NCI-H2107 (cell line): ENCODE measurements around the gene RAB3C.

Experiments used
- DNase-seq: peaks from one replicate; lab custom pipeline; 2025; lab: John Stamatoyannopoulos, UW

The RAB3C gene

DNA sequence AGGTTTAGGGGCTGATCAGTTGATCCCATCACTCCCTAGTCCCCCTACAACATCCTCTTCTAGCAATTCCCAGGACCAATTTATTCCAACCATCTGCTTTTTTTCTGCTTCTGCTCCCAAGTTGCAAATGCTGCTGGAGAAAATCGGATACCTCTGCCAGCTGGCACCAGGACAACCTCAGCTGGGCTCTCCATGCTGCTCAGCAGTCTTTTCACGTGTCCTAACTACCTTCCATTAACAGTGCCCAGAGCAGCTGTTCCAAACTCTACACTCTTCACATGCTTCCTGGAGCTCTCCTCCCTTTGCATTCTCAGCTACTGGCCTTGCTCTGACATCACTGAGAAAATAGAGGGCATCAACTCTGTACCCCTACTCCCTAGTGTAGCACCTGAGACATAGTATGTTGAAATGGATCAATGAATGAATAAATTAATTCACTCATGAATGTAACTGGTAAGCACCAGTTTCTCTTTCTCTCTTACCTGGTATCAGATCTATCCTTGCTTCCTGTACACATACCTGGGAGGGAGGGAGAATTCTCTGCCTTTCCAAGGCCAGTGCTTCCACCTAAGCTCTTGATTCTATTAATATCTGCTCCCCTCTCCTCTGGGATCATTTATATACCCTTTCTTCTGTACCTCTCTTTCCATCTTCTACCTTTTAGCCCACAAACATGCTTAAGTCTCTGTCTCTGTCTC lies 191.0 kb downstream of the RAB3C start:
- no peak for DNase-seq

DNA sequence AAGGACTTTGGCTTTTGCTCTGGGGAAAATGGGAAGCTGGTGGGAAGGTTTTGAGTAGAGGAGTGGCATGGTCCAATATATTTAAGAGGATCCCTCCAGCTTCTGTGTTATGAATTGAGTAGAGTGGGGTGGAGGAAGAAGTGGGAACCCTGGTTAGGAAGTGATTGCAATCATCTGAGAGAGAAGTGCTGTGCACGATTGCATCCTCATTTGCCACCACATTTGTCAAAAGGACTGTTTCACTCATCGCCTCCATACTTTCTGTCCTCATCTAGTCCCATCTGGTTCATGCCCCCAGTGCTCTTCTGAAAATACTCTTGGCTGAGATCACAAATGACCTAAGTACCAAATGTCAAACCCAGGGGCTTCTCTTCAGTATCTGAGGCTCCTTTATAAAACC lies 192.1 kb downstream of the RAB3C start:
- DNase-seq: no peak

DNA sequence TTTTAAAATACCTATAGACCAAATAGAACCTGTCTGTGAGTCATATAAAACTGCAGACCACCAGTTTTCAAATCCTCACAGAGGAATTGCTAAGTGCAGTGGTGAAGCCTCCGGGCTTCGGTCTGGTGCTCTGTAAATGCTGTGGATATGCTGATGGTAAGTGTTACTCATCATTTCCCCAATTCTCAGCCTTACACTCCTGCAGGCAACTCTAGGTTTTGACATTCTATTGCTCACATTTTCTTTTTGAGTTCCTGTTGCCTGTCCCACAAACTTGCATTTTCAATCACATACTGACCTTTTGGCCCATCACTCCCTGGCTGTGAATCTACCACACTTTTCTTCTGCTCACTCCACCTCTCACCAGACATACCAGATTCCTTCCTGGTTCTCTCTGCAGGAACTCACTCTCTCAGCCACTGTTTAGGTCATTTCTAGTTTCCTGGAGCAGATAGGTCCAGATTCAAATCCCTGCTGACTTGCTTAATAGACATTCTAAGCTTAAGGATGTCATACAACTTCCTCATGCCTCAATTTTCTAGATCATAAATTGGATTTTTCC lies 192.9 kb downstream of the RAB3C start:
- no peak for DNase-seq

DNA sequence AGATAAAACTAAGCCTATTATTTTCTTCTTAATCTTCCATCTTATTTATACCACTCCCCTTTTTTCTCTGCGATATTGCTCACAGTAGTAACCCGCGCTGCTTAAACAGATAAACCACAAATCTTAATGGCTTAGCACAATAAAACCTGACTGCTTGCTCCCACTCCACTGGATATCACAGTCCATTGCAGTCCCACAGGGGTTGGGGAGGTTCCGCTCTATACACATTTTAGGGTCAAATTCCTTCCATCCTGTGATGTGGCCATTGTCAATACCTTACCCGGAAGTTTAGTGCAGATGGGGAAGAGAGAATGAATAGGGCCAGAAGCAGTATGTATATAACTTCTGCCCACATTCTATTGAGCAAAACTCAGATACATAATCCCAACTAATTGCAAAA lies 193.7 kb downstream of the RAB3C start:
- no peak for DNase-seq

DNA sequence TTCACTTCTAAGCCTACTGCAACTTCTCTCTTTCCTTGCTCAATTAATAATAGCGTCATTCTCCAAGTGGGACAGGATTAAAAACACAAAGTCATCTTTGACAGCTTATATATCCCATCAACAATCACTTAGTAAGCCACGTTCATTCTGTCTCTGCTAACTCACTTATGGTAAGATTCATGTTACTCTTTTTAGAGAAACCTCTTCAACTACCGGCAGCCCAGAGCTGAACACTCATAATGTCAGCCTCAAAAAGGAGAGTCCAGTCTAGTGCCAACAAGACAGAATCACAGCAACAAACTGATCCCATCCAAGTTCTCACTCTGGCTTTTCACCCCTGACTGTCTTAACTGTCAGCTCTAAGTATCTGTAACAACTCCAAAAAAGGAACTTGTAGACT lies 196.0 kb downstream of the RAB3C start:
- DNase-seq: no peak

DNA sequence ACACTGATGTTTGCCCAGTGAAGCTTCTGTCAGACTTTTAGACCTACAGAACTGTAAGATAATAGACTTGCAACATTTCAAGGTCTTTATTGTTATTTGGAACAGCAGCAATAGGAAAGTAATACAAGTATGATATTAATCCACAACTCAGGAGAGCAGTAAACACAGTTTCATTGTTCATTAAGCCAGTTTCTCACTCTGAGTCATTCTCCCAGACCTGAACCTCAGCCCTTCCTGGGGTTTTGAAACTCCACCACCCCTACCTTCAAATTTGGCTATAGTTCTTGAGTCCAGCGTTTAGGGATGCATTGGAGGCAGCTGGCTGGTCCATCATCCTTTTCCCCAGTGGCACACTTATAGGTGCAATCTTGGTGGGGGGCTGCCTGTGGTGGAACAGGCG lies 203.2 kb downstream of the RAB3C start:
- DNase-seq: no peak

DNA sequence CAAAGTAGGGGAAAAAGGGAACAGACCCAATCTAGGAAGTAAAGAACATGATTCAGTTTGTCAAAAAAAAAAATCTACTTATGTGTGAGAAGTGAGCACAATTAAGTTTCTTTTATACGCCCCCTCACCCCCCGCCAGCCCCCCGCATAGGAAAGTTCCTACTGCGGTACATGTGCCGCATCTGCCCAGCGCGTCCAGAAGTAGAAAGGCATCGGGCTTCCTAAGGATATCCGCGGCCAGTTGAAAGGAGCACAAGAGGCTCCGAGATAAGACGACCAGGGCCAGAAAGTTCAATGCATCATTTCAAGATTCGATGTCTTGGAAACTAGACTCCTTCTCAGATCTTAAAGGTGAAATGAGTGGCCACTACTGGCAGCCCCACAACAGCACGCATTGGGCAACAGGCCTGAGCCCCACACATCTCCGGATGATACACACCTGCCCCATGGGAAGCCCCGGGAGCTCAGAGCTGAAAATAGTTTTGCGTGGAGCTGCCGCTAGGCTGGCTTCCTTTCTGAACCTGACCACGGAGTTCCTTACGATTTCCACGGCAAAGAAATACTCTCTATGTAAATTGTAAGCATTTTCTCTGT lies 203.9 kb downstream of the RAB3C start:
- DNase-seq: no peak

DNA sequence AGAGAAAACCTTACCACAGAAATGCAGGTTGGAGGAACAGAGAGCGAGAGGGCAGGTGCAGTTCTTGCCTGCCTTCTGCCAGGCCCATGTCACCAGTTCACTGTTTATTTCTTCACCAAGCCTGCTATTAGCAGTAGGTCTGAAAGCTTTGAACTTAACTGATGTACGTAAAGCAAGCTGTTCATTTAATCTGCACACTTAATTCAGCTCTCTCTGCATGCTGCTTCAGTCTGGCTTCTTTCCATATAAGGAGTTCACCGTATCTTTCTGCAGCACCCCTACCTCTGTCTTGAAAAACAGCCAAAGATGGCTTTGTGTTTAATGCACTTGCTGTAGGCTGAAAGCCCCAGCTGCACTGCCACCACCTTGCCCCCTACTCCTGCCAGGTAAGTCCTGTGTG lies 205.1 kb downstream of the RAB3C start:
- no peak for DNase-seq

DNA sequence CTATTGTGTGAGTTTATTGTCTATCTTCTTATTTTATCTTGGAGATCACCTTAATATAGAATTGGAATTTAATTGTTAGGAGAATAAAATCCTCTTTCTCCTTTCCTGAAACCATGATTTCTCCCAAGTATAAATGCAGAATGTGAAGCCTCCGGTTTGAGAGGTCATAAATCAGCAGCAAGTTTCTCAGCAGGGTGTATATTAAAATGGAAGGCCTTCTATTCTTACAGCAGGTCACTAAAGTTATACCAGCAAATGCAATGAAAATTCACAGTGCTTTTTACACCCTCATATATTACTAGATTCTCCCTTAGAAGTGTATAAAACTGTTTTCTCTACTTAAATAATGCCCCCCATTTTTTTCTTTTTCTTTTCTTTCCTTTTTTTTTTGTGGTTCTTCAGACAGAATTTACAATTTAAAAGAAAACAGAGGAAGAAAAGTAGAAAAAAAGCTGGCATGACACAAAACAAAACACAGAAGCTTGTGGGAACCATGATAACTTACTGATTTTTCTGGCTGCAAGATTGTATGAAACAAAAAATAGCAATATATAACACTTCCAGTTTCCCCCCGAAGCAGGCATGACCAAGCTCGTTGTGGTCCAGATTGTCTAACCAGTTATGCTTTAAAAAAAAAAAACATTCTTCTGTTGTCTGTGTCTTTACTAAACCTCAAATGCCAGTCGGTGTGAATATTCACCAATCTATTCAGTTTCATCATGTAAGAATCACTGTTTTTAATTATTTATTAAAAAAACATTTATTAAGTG lies 211.2 kb downstream of the RAB3C start:
- no peak for DNase-seq

DNA sequence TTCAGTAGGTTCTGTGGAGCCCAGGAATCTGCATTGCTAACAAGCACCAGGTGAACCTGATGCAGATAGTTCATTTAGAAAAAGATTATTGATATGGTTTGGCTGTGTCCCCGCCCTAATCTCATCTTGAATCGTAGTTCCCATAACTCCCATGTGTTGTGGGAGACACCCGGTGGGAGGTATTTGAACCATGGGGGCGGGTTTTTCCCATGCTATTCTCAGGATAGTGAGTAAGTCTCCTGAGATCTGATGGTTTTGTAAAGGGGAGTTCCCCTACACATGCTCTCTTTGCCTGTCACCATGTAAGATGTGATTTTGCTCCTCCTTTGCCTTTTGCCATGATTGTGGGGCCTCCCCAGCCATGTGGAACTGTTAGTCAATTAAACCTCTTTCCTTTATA lies 212.0 kb downstream of the RAB3C start:
- no peak for DNase-seq

DNA sequence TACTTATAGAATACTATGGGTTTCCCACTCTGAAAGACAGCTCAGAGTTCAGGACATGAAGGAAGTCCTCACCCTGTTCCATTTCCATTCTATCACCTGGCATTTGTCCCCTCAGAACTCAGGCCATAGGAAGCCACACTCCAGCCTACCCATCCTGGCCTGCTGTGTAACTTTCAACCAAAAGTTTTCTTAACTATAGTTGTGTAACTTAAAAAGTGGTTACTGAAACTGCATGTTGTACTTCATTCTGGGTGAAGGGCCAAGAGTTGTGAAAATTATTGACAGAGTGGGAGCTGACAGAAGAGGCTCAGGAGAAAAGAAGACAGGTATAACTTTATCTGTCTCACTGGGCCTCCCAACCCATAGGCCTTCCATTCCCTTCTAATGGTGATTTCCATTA lies 212.5 kb downstream of the RAB3C start:
- no peak for DNase-seq

DNA sequence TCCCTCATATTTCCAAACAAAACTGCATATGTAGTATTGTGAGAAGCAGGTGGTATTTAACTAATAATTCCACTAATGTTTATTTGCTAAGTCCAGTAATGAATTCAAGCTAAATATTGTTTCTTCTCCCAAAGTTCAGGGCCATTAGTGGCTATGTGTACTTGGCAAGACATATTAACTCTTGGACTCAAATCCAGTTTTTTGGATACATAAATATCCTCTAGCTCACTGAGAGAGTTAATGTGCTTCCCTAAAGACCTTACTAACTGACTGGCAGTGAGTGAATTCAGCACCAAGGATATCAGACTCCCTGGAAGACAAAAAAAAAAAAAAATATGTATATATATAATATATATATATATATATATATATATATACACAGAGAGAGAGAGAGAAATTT lies 214.1 kb downstream of the RAB3C start:
- DNase-seq: no peak

DNA sequence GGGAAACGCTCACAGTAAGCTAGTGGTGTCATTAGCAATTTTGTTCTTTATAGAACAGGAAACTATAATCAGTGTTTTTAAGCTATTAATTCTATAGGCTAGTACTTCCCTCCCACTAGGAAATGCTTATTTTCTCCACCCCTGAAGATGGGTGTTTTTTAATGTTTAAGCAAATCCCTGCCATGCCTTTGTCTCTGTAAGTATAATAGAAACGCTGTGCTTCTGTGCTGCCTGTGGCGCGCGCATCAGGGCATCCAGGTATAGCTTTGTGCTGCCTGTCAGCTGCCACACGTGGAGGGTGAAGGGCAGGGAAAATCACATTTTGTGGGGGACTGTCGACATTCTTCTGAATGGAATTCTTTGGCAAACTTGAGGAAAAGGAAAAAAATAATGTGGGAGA lies 217.5 kb downstream of the RAB3C start:
- DNase-seq: no peak

DNA sequence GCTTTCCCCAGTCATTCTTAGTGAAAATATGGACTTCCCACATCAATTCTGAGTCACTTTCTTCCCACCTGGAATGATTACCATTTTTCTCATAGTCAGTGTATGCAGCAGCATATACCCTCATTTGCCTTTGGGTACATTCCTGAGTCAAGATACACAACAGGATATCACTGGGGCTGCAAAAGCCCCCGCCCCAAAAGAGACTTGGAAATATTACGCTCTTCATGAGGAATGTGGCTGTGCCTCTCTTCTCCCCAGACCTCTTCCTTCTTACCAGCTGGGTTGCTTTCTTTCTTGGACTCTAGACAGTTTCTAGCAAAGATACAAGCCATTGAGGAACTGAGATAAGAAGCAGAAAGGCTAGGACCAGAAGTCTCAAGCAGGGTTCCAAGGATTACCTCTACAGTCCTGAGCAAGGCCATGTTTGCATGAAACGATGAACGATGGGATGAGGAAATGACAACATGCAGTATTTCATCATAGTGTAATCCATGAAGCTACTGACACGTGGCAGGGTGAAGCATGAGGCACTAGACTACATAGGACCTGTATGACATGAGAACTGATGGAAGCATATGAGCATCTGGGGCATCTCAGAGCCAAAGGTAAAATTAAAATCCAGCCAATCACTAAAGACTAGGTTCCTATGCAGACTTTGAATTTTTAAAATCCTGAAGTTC lies 218.1 kb downstream of the RAB3C start:
- DNase-seq: no peak

DNA sequence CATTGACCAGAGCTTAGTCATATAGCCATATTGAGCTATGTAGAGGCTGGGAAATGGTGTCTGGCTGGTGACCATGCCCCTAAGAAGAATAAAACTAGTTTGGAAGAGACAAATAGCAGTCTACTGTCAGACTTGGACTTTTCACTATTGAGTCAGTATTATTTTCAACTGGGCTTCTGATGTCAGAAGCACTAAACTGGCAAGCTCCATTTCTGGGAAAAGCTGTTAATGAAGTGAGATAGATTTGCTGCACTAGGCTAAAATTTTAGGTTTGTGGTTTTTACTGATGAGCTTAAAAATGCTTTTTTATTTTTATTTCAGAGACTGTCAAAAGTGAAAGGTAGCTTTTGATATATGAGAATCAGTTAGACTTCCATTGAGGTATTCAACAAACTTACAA lies 220.2 kb downstream of the RAB3C start:
- DNase-seq: no peak

DNA sequence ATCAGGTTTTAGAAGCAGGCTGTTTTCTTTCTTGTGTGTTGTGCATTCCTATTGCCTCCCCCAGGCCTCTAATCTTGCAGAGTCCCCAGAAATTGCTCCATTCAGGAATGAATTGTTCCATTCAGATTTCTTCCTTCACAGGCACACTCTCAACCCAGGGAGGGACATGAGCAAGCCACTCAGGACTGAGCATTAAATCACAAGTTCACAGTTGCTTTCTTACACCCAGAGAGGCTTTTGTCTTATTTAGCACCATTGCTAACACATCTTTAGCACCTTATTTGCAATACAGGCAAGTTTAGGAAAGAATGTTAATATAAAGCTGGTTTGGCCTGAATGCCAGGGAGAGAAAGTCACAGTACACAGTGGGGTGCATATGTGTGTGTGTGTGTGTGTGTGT lies 221.4 kb downstream of the RAB3C start:
- DNase-seq: no peak

DNA sequence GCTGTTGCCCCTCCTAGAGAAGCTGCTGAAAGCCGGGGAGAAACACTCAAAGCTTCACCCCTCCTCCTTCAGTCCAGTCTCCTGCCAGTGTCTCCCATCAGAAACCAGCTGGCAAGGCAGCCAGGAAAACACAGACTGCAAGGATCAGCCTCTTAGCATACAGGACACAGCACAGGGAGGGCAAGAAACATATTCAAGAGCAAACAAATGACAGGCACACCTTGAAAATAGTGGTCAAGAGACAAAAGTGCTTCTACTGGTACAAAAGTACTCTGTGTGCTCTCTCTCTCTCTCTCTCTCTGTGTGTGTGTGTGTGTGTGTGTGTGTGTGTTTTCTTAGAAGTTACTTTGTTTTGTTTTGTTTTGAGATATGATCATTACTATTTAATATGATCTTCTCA lies 227.2 kb downstream of the RAB3C start:
- no peak for DNase-seq

DNA sequence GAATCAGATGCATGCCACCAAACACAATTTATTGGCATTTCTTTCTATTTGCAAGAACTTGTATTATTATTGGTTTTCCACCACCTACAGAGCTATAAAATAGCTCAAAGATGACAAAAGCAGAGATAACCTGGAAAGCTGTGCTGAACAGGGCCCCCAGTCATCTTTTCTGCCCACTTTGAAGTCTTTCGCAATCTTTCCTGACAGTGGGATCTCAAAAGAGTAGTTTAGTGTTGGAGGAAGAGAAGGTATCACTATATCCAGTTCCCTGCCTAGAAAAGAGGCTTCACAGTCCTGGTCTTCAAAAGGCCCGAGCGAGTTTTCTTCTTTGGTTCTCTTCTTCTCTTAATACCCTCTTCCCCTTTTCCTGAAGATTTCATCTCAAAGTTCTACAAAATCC lies 231.0 kb downstream of the RAB3C start:
- DNase-seq: no peak

DNA sequence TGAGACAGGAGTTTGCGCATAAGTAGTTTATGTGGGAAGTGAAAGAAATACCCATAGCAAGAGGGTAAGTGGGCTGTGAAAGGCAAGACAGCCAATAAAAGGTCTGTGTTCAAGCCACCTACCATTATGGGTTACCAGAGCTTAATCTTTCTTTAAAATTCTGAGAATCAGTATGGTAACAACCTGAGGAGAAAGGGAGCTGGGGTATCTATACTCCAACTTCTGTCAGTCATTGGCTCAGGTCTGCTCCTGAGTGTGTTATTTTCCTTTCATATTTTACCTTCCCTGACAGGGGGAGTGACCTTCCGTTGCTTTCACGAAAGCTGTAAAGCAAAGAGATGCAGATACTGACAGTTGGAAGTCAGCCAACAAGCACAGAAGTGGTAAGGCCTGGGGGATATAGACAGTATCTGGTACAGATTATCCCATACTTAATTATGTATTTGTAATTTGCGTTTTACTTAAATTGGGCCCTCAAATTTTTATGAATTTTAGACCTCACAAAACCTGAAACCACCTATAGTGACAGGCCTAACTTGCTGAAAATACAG lies 233.4 kb downstream of the RAB3C start:
- no peak for DNase-seq

DNA sequence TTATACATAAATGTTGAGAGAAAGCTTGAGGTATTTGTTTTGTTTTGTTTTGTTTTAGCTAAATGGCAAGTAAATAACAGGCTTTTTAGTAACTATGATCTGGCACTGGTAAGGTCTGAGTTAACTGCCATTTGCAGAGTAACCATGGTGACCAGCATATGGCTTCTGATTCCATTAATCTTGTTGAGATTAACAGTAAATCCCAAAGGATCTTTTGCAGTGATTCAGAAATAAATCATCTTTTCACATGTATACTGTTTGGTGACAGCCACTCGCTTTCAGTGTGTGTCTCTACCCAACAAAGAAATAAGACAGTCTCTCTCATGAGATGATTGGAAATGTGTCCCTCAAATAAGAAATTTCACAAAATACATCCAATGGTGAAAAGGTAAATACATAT lies 235.6 kb downstream of the RAB3C start:
- DNase-seq: no peak

DNA sequence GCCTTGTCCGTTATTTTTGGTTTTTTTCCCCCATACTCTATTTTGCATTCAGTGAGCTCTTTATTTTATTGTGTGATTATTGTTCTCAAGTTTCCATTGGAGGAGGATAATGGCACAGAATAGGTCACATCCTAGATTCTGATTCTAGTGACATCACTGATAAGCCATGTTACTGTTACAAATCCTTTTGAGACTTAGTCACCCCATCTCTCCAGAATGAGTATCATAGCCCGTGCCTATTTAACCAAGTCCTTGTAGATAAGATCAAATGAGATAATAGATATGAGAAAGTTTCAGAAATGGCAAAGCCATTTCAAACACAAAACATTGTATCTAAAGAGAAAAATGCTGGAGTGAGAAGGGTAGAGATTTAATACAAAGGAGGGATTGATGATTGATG lies 242.6 kb downstream of the RAB3C start:
- DNase-seq: no peak

DNA sequence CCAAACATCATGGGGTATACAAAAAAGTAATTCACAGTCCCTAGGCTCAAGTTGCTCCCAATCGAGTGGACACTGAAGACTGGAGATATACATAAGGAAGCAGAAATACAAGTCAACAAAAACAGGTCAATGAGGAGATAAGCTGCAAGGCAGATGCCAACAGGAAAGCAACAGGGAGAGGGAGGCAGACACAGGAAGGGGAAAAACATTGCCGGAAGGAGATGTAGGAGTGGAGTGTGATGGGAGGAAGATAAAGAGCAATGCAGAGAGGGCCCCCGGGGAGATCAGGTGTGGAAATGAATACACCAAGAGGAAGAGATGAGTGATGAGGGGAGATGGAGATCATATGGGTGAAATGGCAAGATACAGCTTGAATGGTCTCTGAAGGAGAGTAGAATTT lies 243.0 kb downstream of the RAB3C start:
- DNase-seq: no peak
